HepG2 (cell line): ENCODE data around the gene MARS1. TPM values are rescaled to one million over a fixed set of nuclear protein-coding genes. Genes with fewer than 3 reads are reported as not detected.

Experiments used
- AKAP8 ChIP-seq: sonication (generic); formaldehyde crosslinking; IDR thresholded peaks from 2 replicates; pipeline ENCODE4 v1.5.1; 2020; ENCODE audit warnings: mild to moderate bottlenecking, missing genetic modification reagents
- BHLHE40 ChIP-seq: IDR thresholded peaks from 2 replicates; pipeline ENCODE4 v1.6.1; 2011; ENCODE audit warnings: low read length, improper control_type of control experiment
- EEA1 ChIP-seq: sonication (generic); formaldehyde crosslinking; IDR thresholded peaks from 2 replicates; pipeline ENCODE4 v1.5.1; 2020; ENCODE audit warnings: mild to moderate bottlenecking, missing genetic modification reagents, borderline replicate concordance
- ETV5 ChIP-seq: IDR thresholded peaks from 2 replicates; pipeline ENCODE4 v1.6.1; 2018; ENCODE audit warnings: missing biosample characterization, missing genetic modification reagents, inconsistent platforms, borderline replicate concordance
- GFI1 ChIP-seq: sonication (generic); formaldehyde crosslinking; IDR thresholded peaks from 2 replicates; pipeline ENCODE4 v1.5.0; 2020; ENCODE audit warnings: missing genetic modification reagents, mild to moderate bottlenecking, borderline replicate concordance
- HMG20A ChIP-seq: IDR thresholded peaks from 2 replicates; pipeline ENCODE4 v1.6.1; 2016; ENCODE audit warnings: borderline replicate concordance
- IKZF4 ChIP-seq: sonication (generic); formaldehyde crosslinking; IDR thresholded peaks from 2 replicates; pipeline ENCODE4 v1.5.1; 2020; ENCODE audit warnings: borderline replicate concordance, mild to moderate bottlenecking, low read depth, missing genetic modification reagents; ENCODE audit errors: not compliant biosample characterization
- KLF11 ChIP-seq: IDR thresholded peaks from 2 replicates; pipeline ENCODE4 v1.6.1; 2016; ENCODE audit warnings: missing compliant biosample characterization
- MIXL1 ChIP-seq: IDR thresholded peaks from 2 replicates; pipeline ENCODE4 v1.6.1; 2016
- MTF2 ChIP-seq: sonication (generic); formaldehyde crosslinking; IDR thresholded peaks from 2 replicates; pipeline ENCODE4 v1.5.0; 2020; ENCODE audit warnings: missing genetic modification reagents, borderline replicate concordance
- MXD4 ChIP-seq: IDR thresholded peaks from 2 replicates; pipeline ENCODE4 v1.6.1; 2016; ENCODE audit warnings: mild to moderate bottlenecking, missing biosample characterization, missing genetic modification reagents
- NR1H2 ChIP-seq: sonication (generic); formaldehyde crosslinking; IDR thresholded peaks from 2 replicates; pipeline ENCODE4 v1.8.1; 2022; ENCODE audit warnings: low read depth, missing genetic modification reagents, borderline replicate concordance
- POLR2A ChIP-seq, 2 experiments: IDR thresholded peaks; 2 replicates each; pipeline ENCODE4 v1.6.1; 2011; ENCODE audit warnings: low read depth in 2 of 2, low read length in 2 of 2, mild to moderate bottlenecking in 1 of 2, moderate library complexity in 1 of 2; ENCODE audit not compliant: insufficient read depth in 1 of 2
- SIN3A ChIP-seq: IDR thresholded peaks from 2 replicates; pipeline ENCODE4 v1.6.1; 2011; ENCODE audit warnings: low read depth, mild to moderate bottlenecking, control low read depth, low read length, borderline replicate concordance
- TAF1 ChIP-seq: sonication (generic); formaldehyde crosslinking; IDR thresholded peaks from 2 replicates; pipeline ENCODE4 v1.4.0; 2020; ENCODE audit warnings: missing genetic modification reagents
- ZNF20 ChIP-seq: sonication (generic); formaldehyde crosslinking; IDR thresholded peaks from 2 replicates; pipeline ENCODE4 v1.4.0; 2020; ENCODE audit warnings: mild to moderate bottlenecking, moderate library complexity, missing genetic modification reagents
- ZNF3 ChIP-seq: IDR thresholded peaks from 2 replicates; pipeline ENCODE4 v1.7.0; 2017; ENCODE audit warnings: inconsistent platforms
- ZNF547 ChIP-seq: sonication (generic); formaldehyde crosslinking; IDR thresholded peaks from 2 replicates; pipeline ENCODE4 v1.5.1; 2020; ENCODE audit warnings: mild to moderate bottlenecking, missing genetic modification reagents
- ZNF570 ChIP-seq: sonication (generic); formaldehyde crosslinking; IDR thresholded peaks from 2 replicates; pipeline ENCODE4 v1.4.0; 2020; ENCODE audit warnings: mild to moderate bottlenecking, missing genetic modification reagents, borderline replicate concordance
- polyA plus RNA-seq, 8 experiments: library from polyadenylated mRNA; depleted of rRNA in 3 of 8; stranded (reverse) in 7 of 8; unstranded in 1 of 8; fragments of >200 nt; fragmentation: Illumina TruSeq in 4 of 8; extraction: Trizol in 4 of 8; gene quantifications; 2 replicates each; pipeline versions ENCODE4 v1.2.1 to v1.2.3, GENCODE V29; 2011 to 2016; ENCODE audit warnings: low read depth in 4 of 8, missing spikeins in 1 of 8, mixed read lengths in 1 of 8; ENCODE audit not compliant: insufficient read depth in 1 of 8
- total RNA-seq, 5 experiments: library from RNA; depleted of rRNA; stranded (reverse); fragments of >200 nt; fragmentation: Illumina TruSeq; extraction: Trizol; gene quantifications; 2 replicates each; pipeline ENCODE4 v1.2.3, GENCODE V29; 2016; ENCODE audit warnings: low read depth in 1 of 5
- TF ChIP-seq, protein P1 (sequence below): sonication (generic); formaldehyde crosslinking; IDR thresholded peaks from 2 replicates; pipeline ENCODE4 v1.5.0; 2020; ENCODE audit warnings: mild to moderate bottlenecking, low read depth, missing genetic modification reagents, borderline replicate concordance
- TF ChIP-seq, protein P2 (sequence below): sonication (generic); formaldehyde crosslinking; IDR thresholded peaks from 2 replicates; pipeline ENCODE4 v1.5.1; 2020; ENCODE audit warnings: missing genetic modification reagents, mild to moderate bottlenecking, borderline replicate concordance
- TF ChIP-seq, protein P3 (sequence below): sonication (generic); formaldehyde crosslinking; conservative IDR thresholded peaks from 2 replicates; pipeline ENCODE4 v1.8.0; 2022; ENCODE audit warnings: low read depth, missing genetic modification reagents
- TF ChIP-seq, protein P4 (sequence below): sonication (generic); formaldehyde crosslinking; IDR thresholded peaks from 2 replicates; pipeline ENCODE4 v1.4.0; 2020; ENCODE audit warnings: low read depth, mild to moderate bottlenecking, missing genetic modification reagents
- TF ChIP-seq, protein P5 (sequence below): sonication (generic); formaldehyde crosslinking; IDR thresholded peaks from 2 replicates; pipeline ENCODE4 v1.9.0; 2022; ENCODE audit warnings: missing genetic modification reagents, mild to moderate bottlenecking, borderline replicate concordance
- TF ChIP-seq, protein P6 (sequence below): sonication (generic); formaldehyde crosslinking; IDR thresholded peaks from 2 replicates; pipeline ENCODE4 v1.4.0; 2020; ENCODE audit warnings: mild to moderate bottlenecking, missing genetic modification reagents

MARS1 gene
- total and polyA plus RNA-seq, 2 of the 13 experiments (the other 11 are each of a cell fraction or from before 2014, with no cell fraction given) = 115 to 181 TPM

DNA sequence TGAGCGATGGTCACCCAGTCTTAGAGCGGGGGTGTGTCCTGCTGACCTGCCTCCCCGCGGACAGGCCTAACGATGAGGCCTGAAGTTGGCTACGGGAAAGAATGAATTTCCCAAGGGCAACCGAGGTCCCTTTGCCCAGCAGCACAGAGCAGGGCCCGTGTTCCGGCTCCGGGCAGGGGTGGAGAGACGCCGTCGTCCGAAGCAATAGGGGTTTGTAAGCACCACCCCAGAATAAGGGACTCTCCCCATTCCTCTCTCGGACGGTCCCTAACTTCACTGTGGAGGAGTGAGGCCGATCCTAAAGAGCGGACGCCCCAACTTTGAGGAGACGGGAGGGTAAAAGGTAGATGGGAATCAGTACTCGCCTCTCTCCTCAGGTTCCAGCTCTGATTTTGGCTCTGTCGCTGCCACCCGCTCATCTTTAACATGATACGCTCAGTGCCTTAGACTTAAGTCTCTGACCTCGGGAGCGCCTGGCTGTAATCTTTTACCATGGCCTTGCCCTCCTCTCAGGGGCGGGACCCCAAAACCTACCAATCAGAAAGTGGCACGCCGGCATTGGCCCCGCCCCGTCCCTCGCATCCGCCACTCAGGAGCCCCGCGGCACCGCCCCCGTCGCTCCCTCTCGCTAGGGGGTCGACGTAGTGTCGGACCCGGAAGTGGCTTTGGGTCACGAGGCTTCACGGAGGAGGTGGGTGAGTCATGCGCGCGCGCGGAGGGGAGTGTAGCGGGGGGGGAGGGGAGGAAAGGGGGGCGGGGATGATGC, 32.4 kb downstream of the MARS1 start, which contains the start of gene DDIT3 (continued):
- TF ChIP-seq, protein P1, sequence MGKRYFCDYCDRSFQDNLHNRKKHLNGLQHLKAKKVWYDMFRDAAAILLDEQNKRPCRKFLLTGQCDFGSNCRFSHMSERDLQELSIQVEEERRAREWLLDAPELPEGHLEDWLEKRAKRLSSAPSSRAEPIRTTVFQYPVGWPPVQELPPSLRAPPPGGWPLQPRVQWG = no peak
- peak; percentile 39; the same call in 1 of the 2 replicates for TF ChIP-seq MIXL1
- TF ChIP-seq IKZF4 = no peak
- TF ChIP-seq, protein P2, sequence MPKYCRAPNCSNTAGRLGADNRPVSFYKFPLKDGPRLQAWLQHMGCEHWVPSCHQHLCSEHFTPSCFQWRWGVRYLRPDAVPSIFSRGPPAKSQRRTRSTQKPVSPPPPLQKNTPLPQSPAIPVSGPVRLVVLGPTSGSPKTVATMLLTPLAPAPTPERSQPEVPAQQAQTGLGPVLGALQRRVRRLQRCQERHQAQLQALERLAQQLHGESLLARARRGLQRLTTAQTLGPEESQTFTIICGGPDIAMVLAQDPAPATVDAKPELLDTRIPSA (CRISPR knock-in tag) = no peak
- TF ChIP-seq, protein P3, sequence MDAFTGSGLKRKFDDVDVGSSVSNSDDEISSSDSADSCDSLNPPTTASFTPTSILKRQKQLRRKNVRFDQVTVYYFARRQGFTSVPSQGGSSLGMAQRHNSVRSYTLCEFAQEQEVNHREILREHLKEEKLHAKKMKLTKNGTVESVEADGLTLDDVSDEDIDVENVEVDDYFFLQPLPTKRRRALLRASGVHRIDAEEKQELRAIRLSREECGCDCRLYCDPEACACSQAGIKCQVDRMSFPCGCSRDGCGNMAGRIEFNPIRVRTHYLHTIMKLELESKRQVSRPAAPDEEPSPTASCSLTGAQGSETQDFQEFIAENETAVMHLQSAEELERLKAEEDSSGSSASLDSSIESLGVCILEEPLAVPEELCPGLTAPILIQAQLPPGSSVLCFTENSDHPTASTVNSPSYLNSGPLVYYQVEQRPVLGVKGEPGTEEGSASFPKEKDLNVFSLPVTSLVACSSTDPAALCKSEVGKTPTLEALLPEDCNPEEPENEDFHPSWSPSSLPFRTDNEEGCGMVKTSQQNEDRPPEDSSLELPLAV (CRISPR knock-in tag) = no peak
- TF ChIP-seq KLF11 = no peak
- TF ChIP-seq, protein P4, sequence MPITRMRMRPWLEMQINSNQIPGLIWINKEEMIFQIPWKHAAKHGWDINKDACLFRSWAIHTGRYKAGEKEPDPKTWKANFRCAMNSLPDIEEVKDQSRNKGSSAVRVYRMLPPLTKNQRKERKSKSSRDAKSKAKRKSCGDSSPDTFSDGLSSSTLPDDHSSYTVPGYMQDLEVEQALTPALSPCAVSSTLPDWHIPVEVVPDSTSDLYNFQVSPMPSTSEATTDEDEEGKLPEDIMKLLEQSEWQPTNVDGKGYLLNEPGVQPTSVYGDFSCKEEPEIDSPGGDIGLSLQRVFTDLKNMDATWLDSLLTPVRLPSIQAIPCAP = 0 out of 2 replicates have a peak, but pooled peaks have one; percentile 71
- TF ChIP-seq ETV5 = peak; percentile 57; the same call in 1 of the 2 replicates
- no peak for TF ChIP-seq ZNF570 (CRISPR knock-in tag)
- TF ChIP-seq TAF1 = peak; percentile 92
- no peak for TF ChIP-seq EEA1
- TF ChIP-seq, protein P5, sequence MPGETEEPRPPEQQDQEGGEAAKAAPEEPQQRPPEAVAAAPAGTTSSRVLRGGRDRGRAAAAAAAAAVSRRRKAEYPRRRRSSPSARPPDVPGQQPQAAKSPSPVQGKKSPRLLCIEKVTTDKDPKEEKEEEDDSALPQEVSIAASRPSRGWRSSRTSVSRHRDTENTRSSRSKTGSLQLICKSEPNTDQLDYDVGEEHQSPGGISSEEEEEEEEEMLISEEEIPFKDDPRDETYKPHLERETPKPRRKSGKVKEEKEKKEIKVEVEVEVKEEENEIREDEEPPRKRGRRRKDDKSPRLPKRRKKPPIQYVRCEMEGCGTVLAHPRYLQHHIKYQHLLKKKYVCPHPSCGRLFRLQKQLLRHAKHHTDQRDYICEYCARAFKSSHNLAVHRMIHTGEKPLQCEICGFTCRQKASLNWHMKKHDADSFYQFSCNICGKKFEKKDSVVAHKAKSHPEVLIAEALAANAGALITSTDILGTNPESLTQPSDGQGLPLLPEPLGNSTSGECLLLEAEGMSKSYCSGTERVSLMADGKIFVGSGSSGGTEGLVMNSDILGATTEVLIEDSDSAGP = peak; percentile 66
- no peak for TF ChIP-seq ZNF20 (CRISPR knock-in tag)
- peak; percentile 62 for TF ChIP-seq BHLHE40
- TF ChIP-seq AKAP8 (CRISPR knock-in tag) = no peak; the same call in 1 of the 2 replicates
- peak; percentile 91 for TF ChIP-seq ZNF547
- TF ChIP-seq MXD4 = no peak
- TF ChIP-seq MTF2 (CRISPR knock-in tag) = no peak
- no peak; the same call in 1 of the 2 replicates for TF ChIP-seq HMG20A (CRISPR knock-in tag)
- TF ChIP-seq GFI1 (CRISPR knock-in tag) = no peak; the same call in 1 of the 2 replicates
- no peak for TF ChIP-seq ZNF3 (CRISPR knock-in tag)
- TF ChIP-seq, protein P6, sequence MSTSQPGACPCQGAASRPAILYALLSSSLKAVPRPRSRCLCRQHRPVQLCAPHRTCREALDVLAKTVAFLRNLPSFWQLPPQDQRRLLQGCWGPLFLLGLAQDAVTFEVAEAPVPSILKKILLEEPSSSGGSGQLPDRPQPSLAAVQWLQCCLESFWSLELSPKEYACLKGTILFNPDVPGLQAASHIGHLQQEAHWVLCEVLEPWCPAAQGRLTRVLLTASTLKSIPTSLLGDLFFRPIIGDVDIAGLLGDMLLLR (CRISPR knock-in tag) = peak; percentile 78; the same call in 1 of the 2 replicates
- no peak for TF ChIP-seq NR1H2 (CRISPR knock-in tag)
- peak; percentile 98 to 100 for TF ChIP-seq POLR2A (IDR thresholded peaks at IDR 0.05; ENCODE audit: insufficient read depth in 1 of 2, low read depth in 2 of 2, low read length in 2 of 2)
- TF ChIP-seq SIN3A = peak; percentile 71; the same call in 1 of the 2 replicates
